NAMALWA (cell line): ENCODE data around the gene TNFAIP8.

ENCODE experiments used
- DNase-seq: peaks from one replicate; pipeline ENCODE4 v3.0.0-alpha.2; 2015; ENCODE audit warnings: low spot score

The TNFAIP8 gene

GRCh38 chr5:119395080-119395836, 39.4 kb downstream of the TNFAIP8 start:
- DNase-seq: no peak

GRCh38 chr5:119396030-119396664, 40.3 kb downstream of the TNFAIP8 start:
- no peak for DNase-seq

GRCh38 chr5:119397518-119398380, 41.9 kb downstream of the TNFAIP8 start:
- DNase-seq: no peak

GRCh38 chr5:119398727-119399466, 43.1 kb downstream of the TNFAIP8 start:
- DNase-seq: no peak

- DNase-seq: no peak
Measured at GRCh38 chr5:119400245-119400644, 44.4 kb downstream of the TNFAIP8 start.

- DNase-seq: no peak
Measured at GRCh38 chr5:119402081-119402480, 46.3 kb downstream of the TNFAIP8 start.

GRCh38 chr5:119402555-119402954, 46.7 kb downstream of the TNFAIP8 start:
- no peak for DNase-seq

- DNase-seq: no peak
Measured at GRCh38 chr5:119404033-119404432, 48.2 kb downstream of the TNFAIP8 start.

GRCh38 chr5:119405419-119405818, 49.6 kb downstream of the TNFAIP8 start:
- no peak for DNase-seq

GRCh38 chr5:119406551-119407110, 50.8 kb downstream of the TNFAIP8 start:
- DNase-seq: no peak

- peak; percentile 41 for DNase-seq
Measured at GRCh38 chr5:119409235-119409815, 53.5 kb downstream of the TNFAIP8 start.

GRCh38 chr5:119410448-119411159, 54.8 kb downstream of the TNFAIP8 start:
- no peak for DNase-seq

- peak; percentile 86 for DNase-seq
Measured at GRCh38 chr5:119411361-119412278, 55.8 kb downstream of the TNFAIP8 start.

- DNase-seq: no peak
Measured at GRCh38 chr5:119412279-119413227, 56.7 kb downstream of the TNFAIP8 start.

- DNase-seq: peak; percentile 32
Measured at GRCh38 chr5:119414124-119414734, 58.4 kb downstream of the TNFAIP8 start.

GRCh38 chr5:119417891-119418605, 62.2 kb downstream of the TNFAIP8 start:
- no peak for DNase-seq

- peak; percentile 28 for DNase-seq
Measured at GRCh38 chr5:119418606-119419100, 62.8 kb downstream of the TNFAIP8 start.
